Uterus (tissue), 4 donors: ENCODE results near the gene FIBCD1. TPM values are rescaled to one million over a fixed set of nuclear protein-coding genes. Genes with fewer than 3 reads are reported as not detected.

ENCODE experiments used
- DNase-seq, 2 donors: peaks; one replicate each; pipeline ENCODE4 v3.0.0-alpha.2; 2019 to 2020
- H3K27ac ChIP-seq, 2 donors: fragments of 200-600 bp; sonication (generic); 1 replicate in 1 of 2; 2 replicates in 1 of 2; pipeline ENCODE4 v1.5.1; 2016 to 2018
- H3K27me3 ChIP-seq, 2 donors: fragments of 200-600 bp; sonication (generic); one replicate each; pipeline ENCODE4 v1.5.1; 2018 to 2019; ENCODE audit warnings: control low read depth in 1 of 2
- H3K36me3 ChIP-seq, 2 donors: fragments of 200-600 bp; sonication (generic); one replicate each; pipeline ENCODE4 v1.5.1; 2019; ENCODE audit warnings: control low read depth in 1 of 2
- H3K4me1 ChIP-seq, 2 donors: fragments of 200-600 bp; sonication (generic); one replicate each; pipeline ENCODE4 v1.5.1; 2018 to 2019; ENCODE audit warnings: control low read depth in 1 of 2
- H3K4me3 ChIP-seq, 2 donors: fragments of 200-600 bp; sonication (generic); 1 replicate in 1 of 2; 2 replicates in 1 of 2; pipeline ENCODE4 v1.5.1; 2018 to 2019; ENCODE audit warnings: mild to moderate bottlenecking in 1 of 2
- H3K9me3 ChIP-seq, 2 donors: fragments of 200-600 bp; sonication (generic); one replicate each; pipeline ENCODE4 v1.5.1; 2019; ENCODE audit warnings: control low read depth in 1 of 2
- CTCF ChIP-seq, 4 experiments: fragments of 200-600 bp in 2 of 4; fragments of 450-650 bp in 2 of 4; sonication (generic) in 2 of 4; IDR thresholded peaks; one replicate each; pipeline ENCODE4 v1.5.1; 2016 to 2019; ENCODE audit warnings: antibody characterized with exemption in 4 of 4, mild to moderate bottlenecking in 2 of 4, moderate library complexity in 1 of 4
- POLR2A ChIP-seq, 2 donors: fragments of 450-650 bp; IDR thresholded peaks; one replicate each; pipeline ENCODE4 v1.6.1; 2016; ENCODE audit warnings: antibody characterized with exemption in 2 of 2, mild to moderate bottlenecking in 1 of 2, moderate library complexity in 1 of 2
- intact Hi-C: fragments of 100-400 bp; cut with DNase I; formaldehyde crosslinking; loops from one replicate; pipeline ENCODE4 v1.15.1; 2023; ENCODE audit warnings: low total_unique reads
- total RNA-seq, 4 donors: library from RNA; depleted of rRNA in 3 of 4; stranded (reverse); fragments of >200 nt in 3 of 4; gene quantifications; one replicate each; pipeline versions ENCODE4 v1.1.0 to v1.2.4, GENCODE V29; 2014 to 2023
- donor health status: DM: yes; HTN: yes; CAD: no.

Gene FIBCD1
- total RNA-seq, 4 donors from 2014 or later: 0.29 TPM; not detected in 3

GRCh38 chr9:130915096-130915447 is 24.0 kb downstream of the FIBCD1 start:
- H3K27ac ChIP-seq: no peak overlapping the region
- no peak for TF ChIP-seq POLR2A (IDR thresholded peaks at IDR 0.05)
- TF ChIP-seq CTCF (IDR thresholded peaks at IDR 0.05): no peak
- no peak overlapping the region for H3K4me3 ChIP-seq
- no peaks in the 10 kb centered on the region for H3K36me3 ChIP-seq
- H3K4me1 ChIP-seq: no peaks in the 10 kb centered on the region
- no peaks in the 10 kb centered on the region for H3K27me3 ChIP-seq
- H3K9me3 ChIP-seq: no peaks in the 10 kb centered on the region
- DNase-seq: no peak
- intact Hi-C loops: no loop called here

GRCh38 chr9:130914417-130915095 is 24.5 kb downstream of the FIBCD1 start:
- no peak for DNase-seq
- H3K36me3 ChIP-seq: no peaks in the 10 kb centered on the region
- no peak overlapping the region for H3K4me3 ChIP-seq
- TF ChIP-seq CTCF (IDR thresholded peaks at IDR 0.05) (no peak), POLR2A (IDR thresholded peaks at IDR 0.05) (no peak)
- H3K4me1 ChIP-seq: no peaks in the 10 kb centered on the region
- intact Hi-C loops: no loop called here
- no peaks in the 10 kb centered on the region for H3K9me3 ChIP-seq
- no peaks in the 10 kb centered on the region for H3K27me3 ChIP-seq
- H3K27ac ChIP-seq: no peak overlapping the region

GRCh38 chr9:130913599-130914416 is 25.2 kb downstream of the FIBCD1 start:
- no peak for TF ChIP-seq POLR2A (IDR thresholded peaks at IDR 0.05)
- no peak for TF ChIP-seq CTCF (IDR thresholded peaks at IDR 0.05)
- DNase-seq: no peak
- Histone ChIP-seq H3K9me3 (no peaks in the 10 kb centered on the region), H3K27me3 (no peaks in the 10 kb centered on the region), H3K4me1 (no peaks in the 10 kb centered on the region), H3K27ac (no peak overlapping the region), H3K36me3 (no peaks in the 10 kb centered on the region), H3K4me3 (no peak overlapping the region)
- intact Hi-C loops: no loop called here

- Histone ChIP-seq H3K27ac (no peak overlapping the region), H3K9me3 (no peaks in the 10 kb centered on the region), H3K4me3 (no peak overlapping the region), H3K4me1 (no peaks in the 10 kb centered on the region), H3K36me3 (no peaks in the 10 kb centered on the region), H3K27me3 (no peaks in the 10 kb centered on the region)
- TF ChIP-seq CTCF (IDR thresholded peaks at IDR 0.05): no peak
- no peak for TF ChIP-seq POLR2A (IDR thresholded peaks at IDR 0.05)
- no peak for DNase-seq
- intact Hi-C loops: no loop called here
Observed at GRCh38 chr9:130912932-130913598, 26.0 kb downstream of the FIBCD1 start.
